ENCODE data around the gene ATXN10. TPM values are rescaled to one million over a fixed set of nuclear protein-coding genes. Genes with fewer than 3 reads are reported as not detected.

ATXN10 gene
- total RNA-seq, 4 donors from 2014 or later: 35.5 to 83.3 (median 51.1) TPM

DNA sequence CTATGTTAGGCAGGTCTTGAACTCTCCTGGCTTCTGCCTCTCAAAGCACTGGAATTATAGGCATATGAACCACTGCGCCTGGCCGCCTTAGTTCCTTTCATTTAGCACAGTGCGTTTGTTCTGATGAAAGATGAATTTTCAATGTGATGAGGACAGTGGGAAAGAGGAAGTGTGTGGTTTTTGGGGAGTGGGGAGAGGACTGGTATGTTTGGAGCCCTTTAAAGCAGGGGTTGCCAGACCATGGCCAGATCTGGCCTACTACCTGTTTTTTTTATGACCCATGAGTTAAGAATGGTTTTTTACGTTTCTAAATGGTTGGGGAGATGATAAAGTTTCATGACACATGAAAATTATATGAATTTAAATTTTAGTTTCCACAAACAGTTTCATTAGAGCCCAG is 12.5 kb downstream of the ATXN10 start:
- TF ChIP-seq, protein P1, sequence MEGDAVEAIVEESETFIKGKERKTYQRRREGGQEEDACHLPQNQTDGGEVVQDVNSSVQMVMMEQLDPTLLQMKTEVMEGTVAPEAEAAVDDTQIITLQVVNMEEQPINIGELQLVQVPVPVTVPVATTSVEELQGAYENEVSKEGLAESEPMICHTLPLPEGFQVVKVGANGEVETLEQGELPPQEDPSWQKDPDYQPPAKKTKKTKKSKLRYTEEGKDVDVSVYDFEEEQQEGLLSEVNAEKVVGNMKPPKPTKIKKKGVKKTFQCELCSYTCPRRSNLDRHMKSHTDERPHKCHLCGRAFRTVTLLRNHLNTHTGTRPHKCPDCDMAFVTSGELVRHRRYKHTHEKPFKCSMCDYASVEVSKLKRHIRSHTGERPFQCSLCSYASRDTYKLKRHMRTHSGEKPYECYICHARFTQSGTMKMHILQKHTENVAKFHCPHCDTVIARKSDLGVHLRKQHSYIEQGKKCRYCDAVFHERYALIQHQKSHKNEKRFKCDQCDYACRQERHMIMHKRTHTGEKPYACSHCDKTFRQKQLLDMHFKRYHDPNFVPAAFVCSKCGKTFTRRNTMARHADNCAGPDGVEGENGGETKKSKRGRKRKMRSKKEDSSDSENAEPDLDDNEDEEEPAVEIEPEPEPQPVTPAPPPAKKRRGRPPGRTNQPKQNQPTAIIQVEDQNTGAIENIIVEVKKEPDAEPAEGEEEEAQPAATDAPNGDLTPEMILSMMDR (IDR thresholded peaks at IDR 0.05): no peak
- no peak for TF ChIP-seq POLR2A (IDR thresholded peaks at IDR 0.05)
- H3K4me3 ChIP-seq (ENCODE audit: low read depth, poor library complexity, severe bottlenecking): no peak overlapping the region
- intact Hi-C loops (cut with DNase I; ENCODE audit: low total_unique reads): no loop called here
- no peak for DNase-seq (ENCODE audit: low spot score in 2 of 2)
- WGBS, 2 donors: 77 to 79% methylated on average over 4 of the region's 4 CpGs

- DNase-seq (ENCODE audit: low spot score in 2 of 2): no peak
- no peak overlapping the region for H3K4me3 ChIP-seq (ENCODE audit: low read depth, poor library complexity, severe bottlenecking)
- WGBS, 2 donors: 84 to 86% methylated on average over 5 of the region's 5 CpGs
- intact Hi-C loops (cut with DNase I; ENCODE audit: low total_unique reads): no loop called here
- TF ChIP-seq POLR2A (IDR thresholded peaks at IDR 0.05): no peak
- TF ChIP-seq, protein P1 (IDR thresholded peaks at IDR 0.05): no peak
Observed at GRCh38 chr22:45684752-45685574, 13.3 kb downstream of the ATXN10 start.

GRCh38 chr22:45686004-45686403 is 14.4 kb downstream of the ATXN10 start:
- no peak for DNase-seq (ENCODE audit: low spot score in 2 of 2)
- no peak for TF ChIP-seq POLR2A (IDR thresholded peaks at IDR 0.05)
- TF ChIP-seq, protein P1 (IDR thresholded peaks at IDR 0.05): no peak
- intact Hi-C loops (cut with DNase I; ENCODE audit: low total_unique reads): no loop called here
- no peak overlapping the region for H3K4me3 ChIP-seq (ENCODE audit: low read depth, poor library complexity, severe bottlenecking)
- WGBS, 2 donors: 69 to 70% methylated on average over 2 of the region's 2 CpGs

GRCh38 chr22:45686836-45687235 is 15.2 kb downstream of the ATXN10 start:
- intact Hi-C loops (cut with DNase I; ENCODE audit: low total_unique reads): no loop called here
- 38 to 56% methylated on average over 5 of the region's 5 CpGs for WGBS, 2 donors
- no peak overlapping the region for H3K4me3 ChIP-seq (ENCODE audit: low read depth, poor library complexity, severe bottlenecking)
- DNase-seq (ENCODE audit: low spot score in 2 of 2): no peak
- TF ChIP-seq, protein P1 (IDR thresholded peaks at IDR 0.05): no peak
- TF ChIP-seq POLR2A (IDR thresholded peaks at IDR 0.05): no peak

DNA sequence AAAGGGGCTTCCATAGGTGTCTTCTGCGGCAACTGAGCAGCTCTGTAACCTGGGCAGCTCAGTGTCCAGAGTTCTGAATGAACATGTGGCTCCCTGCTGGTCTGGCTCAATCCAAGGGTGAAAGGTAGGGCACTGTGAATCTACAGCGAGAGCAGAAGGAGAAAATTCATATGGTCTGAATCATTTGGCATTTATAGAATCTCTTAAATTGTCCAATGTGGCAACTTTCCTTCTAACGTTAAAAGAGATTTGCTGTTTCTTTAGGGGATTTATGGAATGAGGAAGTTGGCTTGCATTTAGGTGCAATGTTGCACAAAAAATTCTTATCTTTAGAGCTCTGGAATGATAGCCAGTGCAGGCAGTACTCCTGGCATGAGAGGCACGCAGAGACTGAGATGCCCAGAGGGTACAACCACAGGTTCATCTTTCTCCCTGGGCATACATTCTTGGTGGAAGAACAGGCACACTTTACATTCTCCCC is 17.0 kb downstream of the ATXN10 start:
- no peak for DNase-seq (ENCODE audit: low spot score in 2 of 2)
- intact Hi-C loops (cut with DNase I; ENCODE audit: low total_unique reads): no loop called here

More for the DNA sequence above, 17.0 kb downstream of the ATXN10 start:
- WGBS, 2 donors: 41 to 42% methylated on average over 4 of the region's 4 CpGs
- TF ChIP-seq, protein P1 (IDR thresholded peaks at IDR 0.05): no peak
- no peak for TF ChIP-seq POLR2A (IDR thresholded peaks at IDR 0.05)
- H3K4me3 ChIP-seq (ENCODE audit: low read depth, poor library complexity, severe bottlenecking): no peak overlapping the region

All from lower leg skin (tissue), 4 donors.